ENCODE results near the gene DCBLD1. TPM values are rescaled to one million over a fixed set of nuclear protein-coding genes. Genes with fewer than 3 reads are reported as not detected.

DCBLD1 gene
- total and polyA plus RNA-seq, 2 donors (not counting 1 experiment from before 2014, with no cell fraction given) = 35.2 to 44.4 TPM

DNA sequence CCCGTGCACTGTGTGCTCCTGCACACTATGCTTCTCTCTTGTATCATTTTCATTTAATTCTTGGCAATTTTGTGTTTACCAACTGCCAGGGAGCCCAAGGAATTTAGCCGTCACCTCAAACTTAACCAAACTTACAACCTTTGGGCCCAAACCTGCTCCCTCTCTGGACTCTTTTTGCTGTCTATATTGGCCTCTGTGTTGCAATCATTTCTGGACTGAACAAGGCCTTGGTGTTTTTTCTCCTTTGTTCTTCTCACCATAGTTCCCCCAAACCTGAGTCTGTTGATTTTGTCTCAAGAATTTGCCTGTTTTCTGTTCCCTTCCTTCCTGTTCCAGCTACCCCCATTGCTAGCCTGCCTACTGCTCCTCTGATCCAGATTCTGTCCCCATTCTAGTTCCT is 19.2 kb downstream of the DCBLD1 start:
- H3K27me3 ChIP-seq (ENCODE audit: control insufficient read depth, insufficient read depth, low read length) = no peaks in the 10 kb centered on the region
- H3K79me2 ChIP-seq (ENCODE audit: control insufficient read depth, insufficient read depth, low read length) = peaks cover 41% of the 10 kb centered on the region
- H3K4me3 ChIP-seq (replicated peaks in 1 of 4; ENCODE audit: control extremely low read depth in 1 of 4, insufficient read depth in 1 of 4, low read depth in 3 of 4, low read length in 4 of 4) = no peak overlapping the region
- H2AFZ ChIP-seq (ENCODE audit: low read length) = no peak overlapping the region
- H4K20me1 ChIP-seq (ENCODE audit: control insufficient read depth, extremely low read depth, insufficient read depth, low read length) = no peaks in the 10 kb centered on the region
- no peak for DNase-seq (ENCODE audit: low read depth in 2 of 2)
- H3K4me1 ChIP-seq (ENCODE audit: control insufficient read depth, extremely low read depth, insufficient read depth, low read length) = peaks cover 11% of the 10 kb centered on the region
- H3K27ac ChIP-seq (ENCODE audit: insufficient read depth, low read length) = no peak overlapping the region
- H3K36me3 ChIP-seq (ENCODE audit: control insufficient read depth, insufficient read depth, low read length) = peaks cover 4% of the 10 kb centered on the region
- no peak overlapping the region for H3K9ac ChIP-seq (ENCODE audit: insufficient read depth, low read length)
- H3K9me3 ChIP-seq (ENCODE audit: control insufficient read depth, insufficient read depth, low read depth, low read length) = no peaks in the 10 kb centered on the region
- H3K4me2 ChIP-seq (ENCODE audit: extremely low read depth, insufficient read depth, low read length) = no peak overlapping the region
- no peak for TF ChIP-seq EZH2 (IDR thresholded peaks at IDR 0.05; ENCODE audit: low read length, missing control alignments)
- TF ChIP-seq, protein P1, sequence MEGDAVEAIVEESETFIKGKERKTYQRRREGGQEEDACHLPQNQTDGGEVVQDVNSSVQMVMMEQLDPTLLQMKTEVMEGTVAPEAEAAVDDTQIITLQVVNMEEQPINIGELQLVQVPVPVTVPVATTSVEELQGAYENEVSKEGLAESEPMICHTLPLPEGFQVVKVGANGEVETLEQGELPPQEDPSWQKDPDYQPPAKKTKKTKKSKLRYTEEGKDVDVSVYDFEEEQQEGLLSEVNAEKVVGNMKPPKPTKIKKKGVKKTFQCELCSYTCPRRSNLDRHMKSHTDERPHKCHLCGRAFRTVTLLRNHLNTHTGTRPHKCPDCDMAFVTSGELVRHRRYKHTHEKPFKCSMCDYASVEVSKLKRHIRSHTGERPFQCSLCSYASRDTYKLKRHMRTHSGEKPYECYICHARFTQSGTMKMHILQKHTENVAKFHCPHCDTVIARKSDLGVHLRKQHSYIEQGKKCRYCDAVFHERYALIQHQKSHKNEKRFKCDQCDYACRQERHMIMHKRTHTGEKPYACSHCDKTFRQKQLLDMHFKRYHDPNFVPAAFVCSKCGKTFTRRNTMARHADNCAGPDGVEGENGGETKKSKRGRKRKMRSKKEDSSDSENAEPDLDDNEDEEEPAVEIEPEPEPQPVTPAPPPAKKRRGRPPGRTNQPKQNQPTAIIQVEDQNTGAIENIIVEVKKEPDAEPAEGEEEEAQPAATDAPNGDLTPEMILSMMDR (conservative IDR thresholded peaks at IDR 0.05 in 1 of 2, IDR thresholded peaks at IDR 0.05 in 1 of 2; ENCODE audit: low read depth in 1 of 2, low read length in 2 of 2) = no peak

DNA sequence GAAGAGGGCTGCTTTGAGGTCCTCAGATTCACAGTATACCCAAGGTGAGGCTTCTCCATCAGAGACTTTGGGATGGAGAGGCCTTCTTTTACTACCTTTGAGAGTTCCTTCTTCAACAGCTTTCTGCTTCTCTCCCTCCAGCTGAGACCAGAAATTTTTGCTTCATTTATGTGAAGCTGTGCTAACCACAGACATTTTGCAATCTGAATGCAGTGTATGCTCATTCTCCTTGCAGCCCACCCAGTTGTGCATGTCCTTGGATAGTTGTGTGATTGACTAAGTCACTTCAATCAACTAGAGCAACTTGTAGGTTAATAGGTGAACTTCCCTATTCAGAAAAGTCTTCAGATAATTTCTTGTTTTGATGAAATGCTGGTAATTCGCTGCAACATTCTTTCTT is 20.1 kb downstream of the DCBLD1 start:
- Histone ChIP-seq H2AFZ (ENCODE audit: low read length) (no peak overlapping the region), H3K79me2 (ENCODE audit: control insufficient read depth, insufficient read depth, low read length) (peaks cover 33% of the 10 kb centered on the region), H3K9ac (ENCODE audit: insufficient read depth, low read length) (no peak overlapping the region), H3K9me3 (ENCODE audit: control insufficient read depth, insufficient read depth, low read depth, low read length) (no peaks in the 10 kb centered on the region), H3K27ac (ENCODE audit: insufficient read depth, low read length) (no peak overlapping the region), H4K20me1 (ENCODE audit: control insufficient read depth, extremely low read depth, insufficient read depth, low read length) (no peaks in the 10 kb centered on the region), H3K27me3 (ENCODE audit: control insufficient read depth, insufficient read depth, low read length) (no peaks in the 10 kb centered on the region), H3K36me3 (ENCODE audit: control insufficient read depth, insufficient read depth, low read length) (peaks cover 4% of the 10 kb centered on the region), H3K4me2 (ENCODE audit: extremely low read depth, insufficient read depth, low read length) (no peak overlapping the region), H3K4me3 (replicated peaks in 1 of 4; ENCODE audit: control extremely low read depth in 1 of 4, insufficient read depth in 1 of 4, low read depth in 3 of 4, low read length in 4 of 4) (no peak overlapping the region), H3K4me1 (ENCODE audit: control insufficient read depth, extremely low read depth, insufficient read depth, low read length) (peaks cover 4% of the 10 kb centered on the region)
- TF ChIP-seq, protein P1 (conservative IDR thresholded peaks at IDR 0.05 in 1 of 2, IDR thresholded peaks at IDR 0.05 in 1 of 2; ENCODE audit: low read depth in 1 of 2, low read length in 2 of 2) = no peak
- TF ChIP-seq EZH2 (IDR thresholded peaks at IDR 0.05; ENCODE audit: low read length, missing control alignments) = no peak
- DNase-seq (ENCODE audit: low read depth in 2 of 2) = peak; percentile 46 to 48

DNA sequence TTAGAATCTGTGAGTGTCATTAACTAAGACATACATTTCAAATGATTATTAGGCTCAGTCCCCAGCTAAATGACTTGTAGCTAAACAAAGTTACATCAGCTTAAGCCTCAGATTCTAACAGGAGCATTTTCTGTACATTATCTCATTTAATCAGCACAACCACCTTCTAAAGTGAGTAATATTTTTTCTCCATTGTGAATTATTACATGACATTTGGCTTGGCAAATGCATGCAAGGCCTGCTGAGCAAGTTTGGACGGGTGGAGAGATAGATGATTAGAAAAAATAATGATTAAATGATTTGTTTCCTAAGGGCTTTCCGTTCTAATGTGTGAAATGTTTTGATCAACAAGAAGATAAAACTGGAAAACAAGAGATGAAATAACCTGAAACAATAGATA is 20.7 kb downstream of the DCBLD1 start:
- Histone ChIP-seq H3K9ac (ENCODE audit: insufficient read depth, low read length) (no peak overlapping the region), H2AFZ (ENCODE audit: low read length) (no peak overlapping the region), H3K4me3 (replicated peaks in 1 of 4; ENCODE audit: control extremely low read depth in 1 of 4, insufficient read depth in 1 of 4, low read depth in 3 of 4, low read length in 4 of 4) (no peak overlapping the region), H3K79me2 (ENCODE audit: control insufficient read depth, insufficient read depth, low read length) (peaks cover 33% of the 10 kb centered on the region), H3K27ac (ENCODE audit: insufficient read depth, low read length) (no peak overlapping the region), H3K9me3 (ENCODE audit: control insufficient read depth, insufficient read depth, low read depth, low read length) (no peaks in the 10 kb centered on the region), H3K4me2 (ENCODE audit: extremely low read depth, insufficient read depth, low read length) (no peak overlapping the region), H3K4me1 (ENCODE audit: control insufficient read depth, extremely low read depth, insufficient read depth, low read length) (peaks cover 3% of the 10 kb centered on the region), H4K20me1 (ENCODE audit: control insufficient read depth, extremely low read depth, insufficient read depth, low read length) (no peaks in the 10 kb centered on the region), H3K36me3 (ENCODE audit: control insufficient read depth, insufficient read depth, low read length) (peaks cover 4% of the 10 kb centered on the region), H3K27me3 (ENCODE audit: control insufficient read depth, insufficient read depth, low read length) (no peaks in the 10 kb centered on the region)
- TF ChIP-seq EZH2 (IDR thresholded peaks at IDR 0.05; ENCODE audit: low read length, missing control alignments) = no peak
- TF ChIP-seq, protein P1 (conservative IDR thresholded peaks at IDR 0.05 in 1 of 2, IDR thresholded peaks at IDR 0.05 in 1 of 2; ENCODE audit: low read depth in 1 of 2, low read length in 2 of 2) = no peak
- no peak for DNase-seq (ENCODE audit: low read depth in 2 of 2)
